ENCODE data around the gene WDPCP. TPM values are rescaled to one million over a fixed set of nuclear protein-coding genes. Genes with fewer than 3 reads are reported as not detected.

WDPCP gene
- total and polyA plus RNA-seq, 2 of the 8 experiments (the other 6 are each of a cell fraction or from before 2014, with no cell fraction given) = 9.3 to 25.8 TPM

- Histone ChIP-seq H3K79me1 (ENCODE audit: low read depth, low read length) (no peaks in the 10 kb centered on the region), H3K23ac (ENCODE audit: insufficient read length) (no peak overlapping the region), H3K56ac (replicated peaks; ENCODE audit: insufficient read length, low read depth, low read length) (no peak overlapping the region), H4K5ac (ENCODE audit: insufficient read length, low read depth, low read length) (no peak overlapping the region), H3K27ac (ENCODE audit: low read depth, low read length) (no peak overlapping the region), H2BK120ac (replicated peaks; ENCODE audit: low read depth, low read length) (no peak overlapping the region), H4K91ac (replicated peaks; ENCODE audit: insufficient read length, low read length) (no peak overlapping the region), H3K4me1 (replicated peaks in 1 of 4; ENCODE audit: control insufficient read depth in 3 of 4, insufficient read depth in 4 of 4, low read length in 3 of 4) (peaks cover 0 to 3% (median 2%) of the 10 kb centered on the region in 4 experiments; a peak in 3 of 7 replicates), H2BK5ac (ENCODE audit: low read depth, low read length) (no peak overlapping the region), H3K18ac (ENCODE audit: extremely low read depth, low read length) (no peak overlapping the region), H2AFZ (ENCODE audit: low read length) (no peak overlapping the region), H2AK5ac (ENCODE audit: low read depth, low read length) (no peak overlapping the region), H3K23me2 (ENCODE audit: low read depth, low read length) (no peaks in the 10 kb centered on the region), H3K27me3 (replicated peaks in 1 of 4; ENCODE audit: control insufficient read depth in 3 of 4, extremely low read depth in 1 of 4, insufficient read depth in 3 of 4, low read length in 3 of 4) (no peaks in the 10 kb centered on the region), H3K4me3 (ENCODE audit: extremely low read depth in 1 of 4, insufficient read depth in 2 of 4, low read depth in 3 of 4, low read length in 4 of 4) (no peak overlapping the region), H3K36me3 (ENCODE audit: control insufficient read depth in 2 of 4, insufficient read depth in 4 of 4, low read length in 3 of 4) (no peaks in the 10 kb centered on the region), H4K8ac (ENCODE audit: extremely low read depth, insufficient read depth, low read length) (no peak overlapping the region), H3K79me2 (ENCODE audit: control insufficient read depth in 1 of 2, insufficient read depth in 2 of 2, low read length in 2 of 2) (peaks cover 0 to 19% of the 10 kb centered on the region in 2 experiments; a peak in 2 of 4 replicates), H2BK15ac (ENCODE audit: low read length) (no peak overlapping the region), H3K9ac (replicated peaks in 1 of 4; ENCODE audit: extremely low read depth in 1 of 4, low read depth in 3 of 4, low read length in 3 of 4) (no peak overlapping the region), H4K20me1 (replicated peaks in 1 of 2; ENCODE audit: control insufficient read depth in 1 of 2, insufficient read depth in 2 of 2, low read length in 2 of 2) (no peaks in the 10 kb centered on the region), H3K14ac (ENCODE audit: insufficient read length) (no peak overlapping the region), H3K9me3 (ENCODE audit: insufficient read depth in 2 of 2, low read depth in 1 of 2, low read length in 1 of 2) (no peaks in the 10 kb centered on the region), H2BK20ac (ENCODE audit: low read length) (no peak overlapping the region), H2BK12ac (ENCODE audit: low read depth, low read length) (no peak overlapping the region), H3K4me2 (ENCODE audit: insufficient read depth in 1 of 2, low read depth in 2 of 2, low read length in 2 of 2) (no peak overlapping the region), H3K4ac (replicated peaks; ENCODE audit: insufficient read length, low read depth, low read length) (no peak overlapping the region)
- no peak for DNase-seq (ENCODE audit: low read depth in 1 of 2, low spot score in 2 of 2)
- POLR2A ChIA-PET (ENCODE audit: partially characterized antibody) = interaction anchor here (0.7 to 1.1 kb wide), 2 partner anchors 10 to 17 kb away, joined by 3 read pairs; no protein-coding TSS in a partner anchor
- WGBS, 2 experiments (ENCODE audit: extremely low coverage in 1 of 2, insufficient coverage in 1 of 2, insufficient read length in 1 of 2, insufficient replicate concordance in 2 of 2, low coverage in 1 of 2, low lambda C conversion rate in 2 of 2, missing lambda C conversion rate in 1 of 2) = 51% methylated on average over 2 of the region's 2 CpGs; no CpG with 5 or more reads in 1 of the 2 experiments
- peak; percentile 36 for FAIRE-seq
- CTCF ChIA-PET (ENCODE audit: partially characterized antibody) = interaction anchor here (1.4 to 3.6 kb wide), 2 partner anchors 10 to 419 kb away, joined by 4 to 26 read pairs; no protein-coding TSS in a partner anchor
These were observed 90.7 kb downstream of the WDPCP start for GRCh38 chr2:63497576-63497975.
